Renal cortical epithelial cell (primary cell): ENCODE data around the gene TNP2. TPM values are rescaled to one million over a fixed set of nuclear protein-coding genes. Genes with fewer than 3 reads are reported as not detected.
A peak's percentile ranks its signal among the peaks of the same experiment; 100 is the strongest.

Experiments used
- DNase-seq: peaks from one replicate; pipeline ENCODE4 v3.0.0-alpha.2; 2011; ENCODE audit warnings: low read depth
- total RNA-seq: library from RNA; depleted of rRNA; stranded (reverse); fragments of >200 nt; gene quantifications from 2 replicates; pipeline ENCODE4 v1.2.3, GENCODE V29; 2014

TNP2 gene
- total RNA-seq, 1 donor from 2014 or later, result not detected

DNA sequence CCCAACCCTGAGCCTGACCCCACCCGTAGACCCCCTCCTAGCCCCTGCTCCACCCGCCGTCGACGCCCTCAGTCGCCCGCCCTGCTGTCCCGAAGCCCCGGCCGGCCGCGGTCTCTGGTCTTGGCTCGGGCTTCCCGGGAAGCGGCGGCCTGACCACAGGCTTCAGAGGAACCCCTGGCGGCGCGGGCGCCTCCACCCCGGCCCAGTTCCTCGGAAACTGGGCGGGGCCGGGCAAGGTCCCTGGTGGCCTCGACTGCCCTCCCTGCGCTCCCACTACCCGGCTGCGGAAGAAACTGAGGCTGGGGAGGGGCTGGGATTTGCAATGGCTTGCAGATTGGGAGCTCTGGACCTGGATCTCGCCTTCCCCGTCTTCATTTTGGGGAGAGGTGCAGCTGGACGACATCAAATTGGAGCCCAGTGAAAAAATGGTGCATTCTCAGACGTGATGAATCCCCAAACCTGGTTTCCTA, 12.4 kb downstream of the TNP2 start:
- DNase-seq, result no peak

DNA sequence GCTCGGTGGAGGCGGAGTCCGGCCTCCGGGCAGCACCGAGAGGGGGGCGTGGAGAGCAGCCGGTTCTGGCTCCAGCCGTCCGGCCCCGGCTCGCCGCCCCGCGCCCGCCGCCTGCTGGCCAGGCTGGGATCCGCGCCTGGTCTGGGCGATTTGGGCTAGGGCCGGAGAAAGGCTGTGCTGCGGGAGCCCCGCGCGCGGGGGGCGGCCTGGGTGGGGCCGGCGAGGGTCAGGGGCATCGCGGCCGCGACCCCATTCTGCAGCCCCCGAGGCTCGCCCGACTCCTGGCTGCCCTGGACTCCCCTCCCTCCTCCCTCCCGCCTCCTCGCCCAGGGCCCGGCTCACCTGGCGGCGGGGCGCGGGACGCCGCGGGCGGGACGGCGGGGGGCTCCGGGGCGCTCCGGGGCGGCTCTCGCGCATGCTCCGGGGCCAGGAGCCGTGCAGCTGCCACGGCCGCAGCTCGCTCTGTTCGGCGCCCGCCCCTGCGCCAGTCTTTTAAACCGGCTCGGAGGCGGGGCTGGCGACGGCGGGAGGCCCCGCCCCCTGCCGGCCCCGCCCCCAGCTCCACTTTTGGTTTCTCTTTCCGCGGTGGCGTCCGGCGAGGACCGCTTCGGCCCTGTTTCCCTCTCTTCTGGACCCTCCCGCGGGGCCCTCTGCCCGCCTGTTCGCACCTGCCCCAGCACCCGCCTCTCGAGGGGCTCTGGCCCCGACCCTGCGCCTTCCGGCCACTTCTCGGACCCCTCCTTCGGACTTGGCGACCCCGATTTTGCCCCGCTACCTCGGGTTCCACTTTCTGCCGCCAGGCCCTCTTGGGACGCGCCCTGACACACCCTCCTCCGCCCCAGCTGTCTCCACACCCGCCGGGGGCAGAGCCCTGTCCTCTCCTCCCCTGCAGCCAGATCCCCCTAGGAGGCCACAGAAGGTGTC, 13.1 kb downstream of the TNP2 start, which contains the start of gene SOCS1:
Gene SOCS1, minus strand, starts transcription at position 468 of the 924 bp plus-strand sequence. CDS start 726 bp downstream, outside the sequence.
- DNase-seq, result peak; percentile 22

DNA sequence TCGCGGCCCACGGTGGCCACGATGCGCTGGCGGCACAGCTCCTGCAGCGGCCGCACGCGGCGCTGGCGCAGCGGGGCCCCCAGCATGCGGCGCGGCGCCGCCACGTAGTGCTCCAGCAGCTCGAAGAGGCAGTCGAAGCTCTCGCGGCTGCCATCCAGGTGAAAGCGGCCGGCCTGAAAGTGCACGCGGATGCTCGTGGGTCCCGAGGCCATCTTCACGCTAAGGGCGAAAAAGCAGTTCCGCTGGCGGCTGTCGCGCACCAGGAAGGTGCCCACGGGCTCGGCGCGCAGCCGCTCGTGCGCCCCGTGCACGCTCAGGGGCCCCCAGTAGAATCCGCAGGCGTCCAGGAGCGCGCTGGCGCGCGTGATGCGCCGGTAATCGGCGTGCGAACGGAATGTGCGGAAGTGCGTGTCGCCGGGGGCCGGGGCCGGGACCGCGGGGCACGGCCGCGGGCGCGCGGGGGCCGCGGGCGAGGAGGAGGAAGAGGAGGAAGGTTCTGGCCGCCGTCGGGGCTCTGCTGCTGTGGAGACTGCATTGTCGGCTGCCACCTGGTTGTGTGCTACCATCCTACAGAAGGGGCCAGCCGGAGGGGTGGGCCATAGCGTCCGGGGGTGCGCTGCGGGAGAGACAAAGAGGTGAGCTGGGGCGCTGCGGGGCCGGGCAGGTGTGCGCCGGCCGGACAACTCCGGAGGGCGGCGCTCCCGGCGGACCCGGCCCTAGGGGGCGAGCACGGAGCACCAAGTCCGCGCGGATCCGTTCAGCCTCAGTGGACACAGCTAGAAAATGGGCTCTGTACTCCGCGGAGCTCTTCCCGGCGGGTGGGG, 14.0 kb downstream of the TNP2 start:
- no peak for DNase-seq

GRCh38 chr16:11253995-11254912, 14.9 kb downstream of the TNP2 start:
- DNase-seq, result no peak

- DNase-seq, result no peak
These were observed 15.8 kb downstream of the TNP2 start for GRCh38 chr16:11253009-11253994.

GRCh38 chr16:11252482-11252931, 16.6 kb downstream of the TNP2 start:
- no peak for DNase-seq

DNA sequence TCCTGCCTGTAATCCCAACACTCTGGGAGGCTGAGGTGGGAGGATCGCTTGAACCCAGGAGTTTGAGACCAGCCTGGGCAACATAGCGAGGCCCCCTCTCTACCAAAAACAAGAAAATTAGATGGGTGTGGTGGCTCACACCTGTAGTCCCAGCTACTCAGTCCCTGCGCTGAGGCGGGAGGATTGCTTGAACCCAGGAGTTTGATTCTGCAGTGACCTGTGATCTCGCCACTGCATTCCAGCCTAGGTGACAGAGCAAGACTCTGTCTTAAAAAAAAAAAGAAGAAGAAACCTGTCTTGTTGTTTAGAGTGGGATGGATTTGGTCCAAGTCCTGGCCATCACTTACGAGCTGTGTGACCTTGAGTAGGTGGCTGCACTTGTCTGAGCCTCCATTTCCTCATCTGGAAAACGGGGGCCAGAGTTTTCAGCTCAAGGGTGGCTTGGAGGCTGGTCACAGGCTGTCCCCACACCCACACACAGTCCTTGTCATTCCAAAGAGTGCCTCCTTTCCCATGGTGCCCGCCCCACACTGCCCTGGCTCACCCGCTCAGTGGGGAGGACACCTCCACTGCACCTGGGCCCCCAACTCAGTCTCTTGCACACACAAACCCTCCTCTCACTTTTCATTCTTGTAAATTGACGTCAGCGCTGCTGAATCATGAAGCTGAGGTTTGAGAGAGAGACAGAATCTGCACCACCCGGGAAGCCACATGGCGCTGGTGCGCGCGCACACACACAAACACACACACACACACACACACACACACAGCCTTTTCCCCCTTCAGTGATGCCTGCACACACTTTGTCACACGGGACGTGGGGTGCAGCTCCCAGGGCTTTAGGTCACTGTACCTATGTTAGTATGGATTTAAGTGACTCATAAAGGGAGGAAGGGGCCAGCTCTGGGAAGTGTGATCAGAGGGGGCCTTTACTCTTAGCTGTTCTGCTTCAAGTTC, 17.3 kb downstream of the TNP2 start:
- DNase-seq, result no peak

GRCh38 chr16:11250786-11251524, 18.2 kb downstream of the TNP2 start:
- no peak for DNase-seq

GRCh38 chr16:11250091-11250785, 18.9 kb downstream of the TNP2 start:
- no peak for DNase-seq

DNA sequence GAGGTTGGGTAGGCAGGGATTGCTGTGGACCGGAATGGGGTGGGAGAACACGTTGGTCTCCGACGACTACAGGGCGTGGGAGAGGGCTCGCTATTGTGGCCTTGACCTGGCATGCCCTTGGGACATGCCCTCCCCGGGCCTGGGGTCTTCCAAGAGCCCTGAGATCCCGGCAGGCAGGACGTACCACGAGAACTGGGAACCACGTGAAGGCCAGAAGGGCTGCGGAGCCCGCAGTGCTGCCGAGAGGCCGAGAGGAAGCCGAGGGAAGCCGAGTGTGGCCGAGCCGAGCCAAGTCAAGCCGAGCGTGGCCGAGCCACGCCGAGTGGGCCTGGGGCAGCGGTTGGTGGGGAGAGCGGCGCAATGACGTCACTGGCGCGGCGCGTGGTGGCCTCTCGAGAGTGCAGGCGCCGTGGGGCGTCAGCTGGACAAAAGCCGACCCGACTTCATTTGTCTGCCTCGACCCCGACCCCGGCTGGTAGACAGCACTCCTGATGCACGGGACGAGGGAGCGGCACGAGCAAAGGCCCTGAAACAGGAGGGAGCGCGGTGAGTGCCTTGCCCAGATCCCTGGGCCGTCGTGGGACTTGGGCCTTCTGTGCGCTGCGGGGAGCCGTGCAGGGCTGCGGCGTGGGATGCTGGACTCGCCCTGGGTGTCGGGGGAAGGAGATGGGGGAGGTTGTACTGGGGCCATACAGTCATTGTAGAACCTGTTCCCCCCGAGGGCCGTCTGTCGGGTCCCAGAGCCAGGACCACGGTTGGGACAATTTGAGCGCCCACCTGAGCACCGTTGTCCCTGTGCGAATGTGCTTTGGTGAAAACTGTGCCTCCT, 19.7 kb downstream of the TNP2 start:
- no peak for DNase-seq

GRCh38 chr16:11248133-11248532, 21.0 kb downstream of the TNP2 start:
- no peak for DNase-seq

GRCh38 chr16:11245988-11246387, 23.1 kb downstream of the TNP2 start:
- DNase-seq, result no peak

DNA sequence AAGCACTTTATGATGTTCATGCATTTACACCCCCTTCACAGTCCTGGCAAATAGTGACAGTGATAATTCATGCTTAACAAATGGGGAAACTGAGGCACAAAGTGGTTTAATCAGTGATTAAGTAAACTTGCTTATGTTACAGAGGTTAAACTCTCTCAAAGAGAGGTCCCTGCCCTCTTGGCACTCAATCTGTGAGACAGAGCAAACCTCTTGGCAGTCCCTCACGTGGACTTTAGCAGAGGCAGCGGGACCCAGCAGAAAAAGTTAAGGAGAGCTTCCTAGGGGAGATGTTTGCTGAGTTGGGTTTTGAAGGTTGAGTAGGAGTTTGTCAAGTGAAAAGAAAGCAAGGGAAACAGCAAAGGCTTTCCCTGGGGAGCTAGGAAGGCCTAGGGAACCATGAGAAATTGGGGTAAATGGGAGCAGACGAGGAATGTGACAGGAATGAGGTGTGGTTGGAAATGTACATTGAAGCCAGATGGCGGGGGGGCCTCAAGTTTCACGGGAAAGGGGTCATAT, 23.8 kb downstream of the TNP2 start:
- no peak for DNase-seq

- DNase-seq, result no peak
These were observed 26.5 kb downstream of the TNP2 start for GRCh38 chr16:11242658-11243057.

DNA sequence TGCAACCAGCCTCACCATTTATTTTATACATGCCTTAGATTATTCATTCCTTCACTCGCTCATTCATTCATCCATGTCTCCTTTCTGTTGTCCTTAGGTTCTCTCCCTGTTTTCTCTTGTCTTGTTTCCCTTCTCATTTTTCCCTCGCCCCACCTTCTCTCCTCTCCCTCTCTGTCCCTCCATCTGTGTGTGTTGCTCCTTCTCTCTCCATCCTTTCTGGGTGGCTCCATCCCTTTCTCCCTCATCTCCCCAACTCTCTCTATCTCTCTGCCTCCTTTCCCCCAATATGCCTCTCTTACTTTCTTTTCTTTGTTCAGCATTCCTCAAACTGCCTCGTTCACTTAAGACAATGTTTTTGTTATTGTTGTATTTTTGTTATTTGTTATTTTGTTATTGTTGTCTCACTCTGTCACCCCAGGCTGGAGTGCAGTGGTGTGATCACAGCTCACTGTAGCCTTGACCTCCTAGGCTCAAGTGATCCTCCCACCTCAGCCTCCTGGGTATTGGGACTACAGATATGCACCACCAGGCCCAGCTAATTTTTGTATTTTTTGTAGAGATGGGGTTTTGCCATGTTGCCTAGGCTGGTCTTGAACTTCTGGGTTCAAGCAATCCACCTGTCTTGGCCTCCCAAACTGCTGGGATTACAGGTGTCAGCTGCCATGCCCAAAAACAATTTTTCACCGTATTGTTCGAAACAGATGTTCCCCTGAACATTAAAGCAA, 27.5 kb downstream of the TNP2 start:
- no peak for DNase-seq
